ENCODE data around the gene OGA.

GRCh38 chr10:101749047-101750016 lies 68.9 kb downstream of the OGA start:
- TF ChIP-seq GATA3 (IDR thresholded peaks at IDR 0.05; ENCODE audit: low read depth, low read length) (no peak), GATA2 (IDR thresholded peaks at IDR 0.05; ENCODE audit: low read depth, low read length) (no peak)

Measured in SH-SY5Y (cell line).